Fibroblast of lung (primary cell): Measurements from ENCODE around the gene SPI1. TPM values are rescaled to one million over a fixed set of nuclear protein-coding genes. Genes with fewer than 3 reads are reported as not detected.

Experiments
- DNase-seq, 2 donors: peaks; one replicate each; pipeline versions ENCODE4 v3.0.0 to v3.0.0-alpha.2; 2010; ENCODE audit warnings: low read depth in 2 of 2
- H2AFZ ChIP-seq: 2 replicates; pipeline ENCODE4 v1.5.1; 2012; ENCODE audit warnings: low read length, control low read depth, inconsistent platforms
- H3K27ac ChIP-seq: 2 replicates; pipeline ENCODE4 v1.5.1; 2011; ENCODE audit warnings: low read length, control low read depth; ENCODE audit not compliant: insufficient read depth
- H3K27me3 ChIP-seq: 2 replicates; pipeline ENCODE4 v1.5.1; 2011; ENCODE audit warnings: mild to moderate bottlenecking, low read length; ENCODE audit not compliant: control insufficient read depth, insufficient read depth
- H3K36me3 ChIP-seq: 2 replicates; pipeline ENCODE4 v1.5.1; 2011; ENCODE audit warnings: low read length; ENCODE audit not compliant: control insufficient read depth, insufficient read depth
- H3K4me1 ChIP-seq: 2 replicates; pipeline ENCODE4 v1.5.1; 2011; ENCODE audit warnings: low read length; ENCODE audit not compliant: control insufficient read depth, insufficient read depth; ENCODE audit errors: extremely low read depth
- H3K4me2 ChIP-seq: 2 replicates; pipeline ENCODE4 v1.5.1; 2011; ENCODE audit warnings: low read length, control low read depth; ENCODE audit not compliant: insufficient read depth; ENCODE audit errors: extremely low read depth
- H3K4me3 ChIP-seq, 4 experiments: fragments of 200-600 bp in 1 of 4; sonication (generic) in 1 of 4; replicated peaks in 1 of 4; 2 replicates each; pipeline ENCODE4 v1.5.1; 2011 to 2016; ENCODE audit warnings: low read length in 4 of 4, low read depth in 3 of 4, mild to moderate bottlenecking in 3 of 4, control low read depth in 2 of 4, inconsistent platforms in 1 of 4, mixed read lengths in 1 of 4; ENCODE audit not compliant: insufficient read depth in 1 of 4; ENCODE audit errors: control extremely low read depth in 1 of 4
- H3K79me2 ChIP-seq: 2 replicates; pipeline ENCODE4 v1.5.1; 2012; ENCODE audit warnings: mild to moderate bottlenecking, low read length, inconsistent platforms; ENCODE audit not compliant: control insufficient read depth, insufficient read depth
- H3K9ac ChIP-seq: 2 replicates; pipeline ENCODE4 v1.5.1; 2011; ENCODE audit warnings: mild to moderate bottlenecking, low read length, control low read depth; ENCODE audit not compliant: insufficient read depth
- H3K9me3 ChIP-seq: 2 replicates; pipeline ENCODE4 v1.5.1; 2012; ENCODE audit warnings: low read depth, low read length; ENCODE audit not compliant: control insufficient read depth, insufficient read depth
- H4K20me1 ChIP-seq: 2 replicates; pipeline ENCODE4 v1.5.1; 2011; ENCODE audit warnings: low read length; ENCODE audit not compliant: control insufficient read depth, insufficient read depth; ENCODE audit errors: extremely low read depth
- CTCF ChIP-seq, 2 donors: IDR thresholded peaks in 1 of 2; conservative IDR thresholded peaks in 1 of 2; 1 replicate in 1 of 2; 2 replicates in 1 of 2; pipeline ENCODE4 v1.5.1; 2011 to 2012; ENCODE audit warnings: low read length in 2 of 2, control low read depth in 1 of 2, inconsistent platforms in 1 of 2, low read depth in 1 of 2, mild to moderate bottlenecking in 1 of 2
- EZH2 ChIP-seq: IDR thresholded peaks from 2 replicates; pipeline ENCODE4 v1.5.1; 2012; ENCODE audit warnings: low read length, control low read depth, mild to moderate bottlenecking; ENCODE audit errors: missing control alignments
- polyA plus RNA-seq, 2 donors: library from polyadenylated mRNA; depleted of rRNA in 1 of 2; stranded (reverse) in 1 of 2; unstranded in 1 of 2; fragments of >200 nt; gene quantifications; 2 replicates each; pipeline ENCODE4 v1.2.1, GENCODE V29; 2011 to 2012; ENCODE audit warnings: missing spikeins in 1 of 2
- total RNA-seq: library from RNA; depleted of rRNA; stranded (reverse); fragments of >200 nt; gene quantifications from 2 replicates; pipeline ENCODE4 v1.2.1, GENCODE V29; 2014

Gene SPI1
- total and polyA plus RNA-seq, 2 donors (not counting 1 experiment from before 2014, with no cell fraction given) = not detected

DNA sequence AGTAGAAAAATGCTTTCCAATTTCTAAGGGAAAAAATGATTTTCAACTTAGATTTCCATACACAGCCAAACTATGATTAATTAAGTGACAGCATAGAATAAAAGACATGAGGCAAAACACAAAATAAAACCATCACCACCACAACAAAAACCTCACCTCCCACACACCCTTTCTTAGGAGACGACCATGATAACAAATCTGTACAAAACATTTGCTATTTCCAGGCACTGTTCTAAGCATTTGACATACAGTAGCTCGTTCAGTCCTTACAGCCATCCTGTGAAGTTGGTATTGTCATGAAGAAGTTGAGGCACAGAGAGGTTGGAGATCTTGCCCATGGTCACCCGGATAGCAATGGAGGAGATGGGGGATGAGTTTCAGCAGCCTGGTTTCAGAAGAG is 8.7 kb downstream of the SPI1 start:
- DNase-seq = no peak
- H3K4me2 ChIP-seq = no peak overlapping the region
- no peaks in the 10 kb centered on the region for H3K79me2 ChIP-seq
- H3K36me3 ChIP-seq = no peaks in the 10 kb centered on the region
- TF ChIP-seq EZH2 (no peak), CTCF (conservative IDR thresholded peaks at IDR 0.05 in 1 of 2, IDR thresholded peaks at IDR 0.05 in 1 of 2; ENCODE audit: low read depth in 1 of 2, low read length in 2 of 2) (no peak)
- no peak overlapping the region for H3K4me3 ChIP-seq
- H2AFZ ChIP-seq = no peak overlapping the region
- H4K20me1 ChIP-seq = no peaks in the 10 kb centered on the region
- no peak overlapping the region for H3K9ac ChIP-seq
- H3K27ac ChIP-seq = no peak overlapping the region
- no peaks in the 10 kb centered on the region for H3K4me1 ChIP-seq
- no peaks in the 10 kb centered on the region for H3K9me3 ChIP-seq
- H3K27me3 ChIP-seq = no peaks in the 10 kb centered on the region

GRCh38 chr11:47366020-47366490 is 12.3 kb downstream of the SPI1 start:
- no peak overlapping the region for H3K4me2 ChIP-seq
- no peaks in the 10 kb centered on the region for H4K20me1 ChIP-seq
- H2AFZ ChIP-seq = no peak overlapping the region
- H3K9ac ChIP-seq = no peak overlapping the region
- no peak for DNase-seq
- no peaks in the 10 kb centered on the region for H3K9me3 ChIP-seq
- H3K27me3 ChIP-seq = no peaks in the 10 kb centered on the region
- no peaks in the 10 kb centered on the region for H3K4me1 ChIP-seq
- no peak overlapping the region for H3K4me3 ChIP-seq
- H3K79me2 ChIP-seq = no peaks in the 10 kb centered on the region
- TF ChIP-seq EZH2 (no peak), CTCF (conservative IDR thresholded peaks at IDR 0.05 in 1 of 2, IDR thresholded peaks at IDR 0.05 in 1 of 2; ENCODE audit: low read depth in 1 of 2, low read length in 2 of 2) (no peak)
- H3K27ac ChIP-seq = no peak overlapping the region
- no peaks in the 10 kb centered on the region for H3K36me3 ChIP-seq

- Histone ChIP-seq H3K27me3 (no peaks in the 10 kb centered on the region), H3K4me3 (no peak overlapping the region), H4K20me1 (no peaks in the 10 kb centered on the region), H2AFZ (no peak overlapping the region), H3K27ac (no peak overlapping the region), H3K9me3 (no peaks in the 10 kb centered on the region), H3K4me2 (no peak overlapping the region), H3K36me3 (no peaks in the 10 kb centered on the region), H3K4me1 (no peaks in the 10 kb centered on the region), H3K9ac (no peak overlapping the region), H3K79me2 (no peaks in the 10 kb centered on the region)
- no peak for TF ChIP-seq CTCF (conservative IDR thresholded peaks at IDR 0.05 in 1 of 2, IDR thresholded peaks at IDR 0.05 in 1 of 2; ENCODE audit: low read depth in 1 of 2, low read length in 2 of 2)
- no peak for TF ChIP-seq EZH2
- no peak for DNase-seq
Observed at GRCh38 chr11:47361419-47361818, 16.9 kb downstream of the SPI1 start.
